HFFc6 (cell line): Measurements from ENCODE around the gene SLC43A3. TPM values are rescaled to one million over a fixed set of nuclear protein-coding genes. Genes with fewer than 3 reads are reported as not detected.

Source experiments
- DNase-seq: peaks from one replicate; pipeline ENCODE4 v3.0.0-alpha.2; 2018
- H3K27ac Mint-ChIP-seq: 2 replicates; pipeline ENCODE4 v1.8.0; 2020; ENCODE audit warnings: mild to moderate bottlenecking, mixed read lengths
- H3K27me3 Mint-ChIP-seq: 2 replicates; pipeline ENCODE4 v1.8.0; 2021; ENCODE audit warnings: mild to moderate bottlenecking, moderate library complexity, mixed read lengths; ENCODE audit not compliant: insufficient read depth
- H3K36me3 Mint-ChIP-seq: 2 replicates; pipeline ENCODE4 v1.8.0; 2021; ENCODE audit warnings: low read depth, mixed read lengths
- H3K4me1 Mint-ChIP-seq: 2 replicates; pipeline ENCODE4 v1.8.0; 2020; ENCODE audit warnings: low read depth, mixed read lengths
- H3K4me3 Mint-ChIP-seq: 2 replicates; pipeline ENCODE4 v1.8.0; 2020; ENCODE audit warnings: mild to moderate bottlenecking, moderate library complexity, mixed read lengths
- H3K9me3 Mint-ChIP-seq: 2 replicates; pipeline ENCODE4 v1.8.0; 2020; ENCODE audit warnings: mild to moderate bottlenecking, mixed read lengths
- CTCF ChIP-seq: fragments of 200-600 bp; sonication (generic); IDR thresholded peaks from 2 replicates; pipeline ENCODE4 v1.5.0; 2021; ENCODE audit warnings: antibody characterized with exemption, mild to moderate bottlenecking
- total RNA-seq, 6 experiments: library from RNA; stranded (reverse); fragmentation: NEBNext Ultra II Directional; extraction: Animal tissue kit (Norgen Biotek cat#: 25700); gene quantifications; 2 replicates in 1 of 6; 3 replicates in 5 of 6; pipeline ENCODE4 v1.2.3, GENCODE V29; 2021

The SLC43A3 gene
- total RNA-seq, 6 experiments from 2014 or later: 2.1 to 18.7 (median 15.8) TPM

- Mint-ChIP-seq H3K27me3 (peaks cover 46% of the 10 kb centered on the region), H3K27ac (no peak overlapping the region), H3K4me3 (no peak overlapping the region), H3K9me3 (no peaks in the 10 kb centered on the region), H3K4me1 (peaks cover 27% of the 10 kb centered on the region), H3K36me3 (no peaks in the 10 kb centered on the region)
- no peak for DNase-seq
- no peak for TF ChIP-seq CTCF
These were observed 35.0 kb upstream of the SLC43A3 start for GRCh38 chr11:57461841-57462489.

DNA sequence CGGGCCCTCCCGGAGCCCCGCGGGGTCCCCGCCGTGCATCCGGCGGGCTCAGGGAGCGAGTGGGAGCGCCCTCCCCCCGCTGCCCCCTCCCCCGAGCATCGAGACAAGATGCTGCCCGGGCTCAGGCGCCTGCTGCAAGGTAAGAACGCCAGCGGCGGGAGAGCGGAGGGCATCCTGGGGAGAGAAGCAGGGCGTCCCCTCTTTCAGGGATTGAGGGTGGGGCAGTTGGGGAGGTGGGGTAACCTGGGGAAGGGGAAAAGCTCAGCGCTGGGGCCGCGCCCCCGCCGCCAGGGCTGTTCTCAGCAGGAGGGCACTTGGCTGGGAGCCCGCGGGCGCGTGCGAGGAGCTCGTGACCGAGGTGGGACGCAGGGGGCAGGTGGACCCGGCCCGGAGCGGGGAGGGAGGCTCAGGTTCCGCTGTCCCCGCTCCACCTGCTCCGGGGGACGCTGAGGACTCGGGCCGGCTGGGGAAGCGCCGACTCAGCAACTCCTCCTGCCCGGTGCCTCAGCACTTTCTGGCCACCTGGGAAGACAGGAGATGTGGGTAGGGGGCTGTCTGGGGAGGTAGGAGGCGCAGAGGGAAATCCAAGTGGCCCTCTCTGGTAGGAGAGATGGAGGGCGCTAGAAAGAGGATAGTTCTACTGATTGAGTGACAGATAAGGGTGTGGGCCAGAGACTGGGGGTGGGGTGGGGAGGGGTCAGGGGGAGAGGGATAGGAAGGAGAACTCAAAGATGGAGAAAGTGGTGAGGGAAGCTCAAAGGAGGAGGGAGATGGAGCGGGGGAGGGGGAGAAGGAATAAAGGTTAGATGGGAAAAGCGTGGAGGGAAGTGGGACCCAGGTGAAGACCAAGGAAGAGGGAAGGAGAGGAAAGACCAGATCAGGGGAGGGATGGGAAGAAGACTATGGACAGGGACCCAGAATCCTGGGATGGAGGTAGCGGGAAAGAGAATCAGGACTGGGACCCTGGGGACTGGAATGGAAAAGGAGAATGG is 34.1 kb upstream of the SLC43A3 start:
- no peak overlapping the region for H3K4me3 Mint-ChIP-seq
- peaks cover 29% of the 10 kb centered on the region for H3K4me1 Mint-ChIP-seq
- H3K36me3 Mint-ChIP-seq: no peaks in the 10 kb centered on the region
- no peak for DNase-seq
- H3K9me3 Mint-ChIP-seq: no peaks in the 10 kb centered on the region
- H3K27ac Mint-ChIP-seq: no peak overlapping the region
- TF ChIP-seq CTCF: no peak
- H3K27me3 Mint-ChIP-seq: peaks cover 46% of the 10 kb centered on the region

DNA sequence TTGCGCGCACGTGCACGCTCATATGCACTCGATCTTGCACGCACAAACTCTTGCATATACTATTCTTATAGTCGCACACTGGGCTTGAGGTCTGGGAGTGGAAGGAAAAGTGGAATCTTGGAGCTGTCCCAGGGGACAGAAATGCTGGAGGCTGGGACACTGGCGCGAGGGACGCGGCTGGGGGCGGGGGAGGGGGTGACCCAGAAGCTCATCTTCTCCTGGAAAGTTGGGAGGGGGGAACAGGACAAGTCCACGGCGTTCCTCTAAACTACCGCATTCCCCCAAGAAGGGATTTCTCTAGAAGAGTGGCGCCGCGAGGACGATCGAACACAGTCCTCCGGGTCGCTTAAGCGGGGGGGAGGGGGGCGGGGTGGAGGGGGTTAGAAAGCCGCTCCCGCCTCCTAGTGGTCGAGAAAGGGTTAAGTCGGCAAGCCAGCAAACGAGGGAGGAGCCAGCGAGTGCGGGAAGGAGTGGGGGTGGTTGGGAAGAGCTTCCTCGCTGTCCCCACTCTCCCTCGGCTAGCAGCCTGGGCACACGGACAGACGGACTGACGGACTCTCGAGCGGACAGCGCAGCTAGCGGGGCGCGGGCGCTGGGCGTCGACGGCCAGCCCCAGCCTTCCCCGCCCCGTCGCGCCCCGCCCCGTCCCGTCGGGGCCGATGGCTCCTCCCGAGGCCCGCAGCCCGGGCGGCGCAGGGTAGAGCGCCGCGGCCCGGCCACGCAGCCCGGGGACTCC is 33.3 kb upstream of the SLC43A3 start, which contains the start of gene RTN4RL2:
Gene RTN4RL2, plus strand, starts transcription at position 507 of the 736 bp plus-strand sequence. CDS start 338 bp downstream, outside the sequence.
- Mint-ChIP-seq H3K27me3 (peaks cover 54% of the 10 kb centered on the region), H3K27ac (no peak within 1 kb of the TSS), H3K4me3 (peak within 1 kb of the TSS; percentile 79), H3K9me3 (no peaks in the 10 kb centered on the region), H3K4me1 (peaks cover 29% of the 10 kb centered on the region), H3K36me3 (no peaks in the 10 kb centered on the region)
- TF ChIP-seq CTCF: peak; percentile 70
- DNase-seq: no peak

GRCh38 chr11:57459164-57460021 is 32.5 kb upstream of the SLC43A3 start:
- Mint-ChIP-seq H3K27ac (no peak overlapping the region), H3K27me3 (peaks cover 51% of the 10 kb centered on the region), H3K36me3 (no peaks in the 10 kb centered on the region), H3K9me3 (no peaks in the 10 kb centered on the region), H3K4me3 (peak overlapping the region; percentile 85), H3K4me1 (peaks cover 29% of the 10 kb centered on the region)
- TF ChIP-seq CTCF: no peak
- no peak for DNase-seq
